ENCODE results near the gene CLDN11.

The CLDN11 gene

DNA sequence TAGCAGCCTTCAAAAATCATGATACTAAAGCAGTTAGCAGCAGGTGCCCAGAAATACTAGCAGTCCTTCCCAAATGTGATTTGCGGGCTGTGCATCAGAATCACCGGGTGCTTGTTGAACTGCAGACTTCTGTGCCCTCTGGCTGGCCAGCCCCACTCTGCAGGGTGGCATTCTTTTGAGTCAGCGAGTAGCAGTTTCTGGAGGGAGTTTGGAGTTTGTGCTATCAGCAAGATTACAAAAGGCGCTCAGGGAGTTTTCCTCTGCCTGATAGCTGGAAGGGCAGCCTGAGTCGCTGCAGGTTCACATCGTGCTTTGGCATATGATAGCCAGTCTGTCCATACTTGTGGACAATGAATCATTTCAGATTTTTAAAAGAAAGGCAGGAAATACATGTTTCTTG, 57.6 kb downstream of the CLDN11 start:
- Mint-ChIP-seq H3K27ac (no peak overlapping the region), H3K36me3 (no peaks in the 10 kb centered on the region), H3K4me1 (no peaks in the 10 kb centered on the region), H3K4me3 (no peak overlapping the region), H3K9me3 (no peaks in the 10 kb centered on the region), H3K27me3 (peaks cover 13% of the 10 kb centered on the region)

DNA sequence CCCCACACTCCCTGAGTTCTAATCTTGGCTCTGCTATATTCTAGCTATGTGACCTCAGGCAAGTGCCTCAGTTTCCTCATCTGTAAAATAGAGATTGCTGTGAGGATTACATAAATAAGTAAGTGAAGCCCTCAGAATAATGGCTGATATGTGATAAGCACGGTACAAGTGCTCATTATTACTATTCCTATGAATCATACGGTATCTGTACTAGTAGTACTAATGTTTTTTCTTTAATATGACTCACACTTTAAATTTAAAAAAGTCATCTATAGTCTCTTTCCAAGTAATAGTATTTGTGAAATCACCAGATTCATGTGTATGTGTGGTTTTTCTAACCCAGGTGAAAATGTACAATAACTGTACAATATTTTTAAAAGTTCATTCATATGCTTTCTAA, 58.7 kb downstream of the CLDN11 start:
- Mint-ChIP-seq H3K27me3 (peaks cover 11% of the 10 kb centered on the region), H3K4me3 (no peak overlapping the region), H3K36me3 (no peaks in the 10 kb centered on the region), H3K9me3 (no peaks in the 10 kb centered on the region), H3K27ac (no peak overlapping the region), H3K4me1 (no peaks in the 10 kb centered on the region)

DNA sequence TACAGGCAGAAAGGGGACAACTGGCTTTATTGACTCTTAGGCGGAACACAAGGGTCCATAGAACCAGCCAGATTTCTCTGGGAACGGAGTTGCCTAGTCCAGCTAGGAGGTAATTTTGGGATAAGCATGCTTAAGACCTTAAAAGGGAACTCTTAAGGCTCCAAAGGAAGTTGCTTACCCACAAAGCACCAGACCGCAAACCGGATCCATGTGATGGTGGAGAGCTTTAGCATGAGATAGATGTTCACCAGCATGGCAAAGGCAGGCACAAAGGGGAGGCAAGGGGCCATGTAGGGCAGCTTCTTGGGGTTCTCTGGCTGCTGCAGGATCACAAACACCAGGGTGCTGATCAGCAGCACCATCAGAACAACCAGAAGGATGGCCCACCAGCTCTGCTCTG, 61.4 kb downstream of the CLDN11 start:
- H3K36me3 Mint-ChIP-seq, result no peaks in the 10 kb centered on the region
- no peaks in the 10 kb centered on the region for H3K4me1 Mint-ChIP-seq
- H3K27me3 Mint-ChIP-seq, result peaks cover 5% of the 10 kb centered on the region
- no peak overlapping the region for H3K4me3 Mint-ChIP-seq
- H3K27ac Mint-ChIP-seq, result no peak overlapping the region
- H3K9me3 Mint-ChIP-seq, result no peaks in the 10 kb centered on the region

DNA sequence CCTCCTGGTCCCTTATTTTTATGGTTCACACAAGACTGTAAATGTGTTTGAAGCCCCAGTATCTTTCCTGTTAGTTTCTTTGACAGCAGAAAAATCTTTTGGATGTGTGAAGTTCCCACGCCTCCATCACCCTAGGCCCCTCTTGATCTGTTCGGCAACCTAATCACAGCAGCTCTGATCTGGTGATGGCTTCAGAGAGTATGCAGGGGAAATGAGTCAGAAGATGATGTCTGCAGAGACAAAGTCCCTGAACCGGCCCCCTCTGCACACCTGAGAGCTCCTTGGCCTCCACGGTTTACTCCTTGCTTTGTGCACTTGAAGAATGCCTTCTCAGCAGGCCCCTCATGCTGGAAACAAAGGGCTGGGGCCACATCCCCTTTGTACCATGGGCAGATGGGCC, 63.5 kb downstream of the CLDN11 start:
- peaks cover 2% of the 10 kb centered on the region for H3K27me3 Mint-ChIP-seq
- no peak overlapping the region for H3K27ac Mint-ChIP-seq
- no peaks in the 10 kb centered on the region for H3K36me3 Mint-ChIP-seq
- no peaks in the 10 kb centered on the region for H3K9me3 Mint-ChIP-seq
- no peaks in the 10 kb centered on the region for H3K4me1 Mint-ChIP-seq
- H3K4me3 Mint-ChIP-seq, result no peak overlapping the region

DNA sequence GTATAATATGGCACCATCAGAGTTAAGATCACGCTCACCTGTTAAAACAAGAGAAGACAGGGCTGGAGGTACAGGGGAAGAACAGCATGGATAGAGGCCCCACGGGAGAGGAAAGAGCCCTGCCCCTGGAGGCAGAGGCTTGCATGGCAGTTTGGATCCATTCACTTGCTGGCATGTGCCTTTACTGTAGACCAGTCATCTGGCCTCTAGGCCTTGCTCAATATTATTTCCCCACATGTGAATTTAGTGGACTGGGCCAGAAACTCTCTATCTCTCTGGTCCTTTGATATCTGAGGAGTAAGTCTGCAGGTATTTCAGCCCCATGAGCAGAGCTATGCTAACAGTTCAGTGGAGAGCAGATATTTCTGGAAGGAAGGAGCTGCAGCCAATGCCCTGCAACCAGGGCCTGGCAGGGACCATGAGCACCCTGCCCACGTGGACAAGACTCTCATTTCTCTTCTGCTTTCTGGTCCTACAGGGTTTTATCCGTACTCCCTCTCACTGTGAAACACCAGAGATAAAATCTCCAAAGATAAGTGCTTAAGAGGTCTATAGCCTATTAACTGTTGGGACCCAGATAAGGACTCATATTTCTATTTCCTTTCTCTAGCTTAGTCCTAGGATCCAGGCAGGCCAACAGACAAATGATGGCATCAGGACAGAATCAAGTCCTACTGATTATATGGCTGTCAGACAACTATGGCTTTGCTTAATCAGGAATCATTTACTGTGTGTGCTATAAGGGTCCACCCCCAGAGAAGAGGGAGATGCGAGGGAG, 65.0 kb downstream of the CLDN11 start:
- no peak overlapping the region for H3K4me3 Mint-ChIP-seq
- H3K9me3 Mint-ChIP-seq, result no peaks in the 10 kb centered on the region
- no peak overlapping the region for H3K27ac Mint-ChIP-seq
- no peaks in the 10 kb centered on the region for H3K36me3 Mint-ChIP-seq
- no peaks in the 10 kb centered on the region for H3K4me1 Mint-ChIP-seq
- peaks cover 2% of the 10 kb centered on the region for H3K27me3 Mint-ChIP-seq

Data from activated naive CD4-positive, alpha-beta T cell treated with anti-CD3 and anti-CD28 coated beads, Interleukin-2, amount 50 U/mL, for 24 hours (primary cell).